HG02571 (cell line): ENCODE measurements around the gene TCEAL8.
"Not testable (repeated sequence)": the region's sequence is repeated elsewhere in the genome, so short reads cannot be mapped to it uniquely, and the experiment has no call there.

Source experiments
- ATAC-seq: cut with Tn5 transposase; IDR thresholded peaks from one replicate; pipeline ENCODE4 v1.9.1; 2021; ENCODE audit warnings: mild to moderate bottlenecking, moderate library complexity; ENCODE audit not compliant: unreplicated experiment

TCEAL8 gene

GRCh38 chrX:103254921-103255493, at the start of gene TCEAL8:
Gene TCEAL8, minus strand, starts transcription at chrX:103255155. Its CDS starts 1,176 bp downstream, at chrX:103253979.
- peak; percentile 95 for ATAC-seq

DNA sequence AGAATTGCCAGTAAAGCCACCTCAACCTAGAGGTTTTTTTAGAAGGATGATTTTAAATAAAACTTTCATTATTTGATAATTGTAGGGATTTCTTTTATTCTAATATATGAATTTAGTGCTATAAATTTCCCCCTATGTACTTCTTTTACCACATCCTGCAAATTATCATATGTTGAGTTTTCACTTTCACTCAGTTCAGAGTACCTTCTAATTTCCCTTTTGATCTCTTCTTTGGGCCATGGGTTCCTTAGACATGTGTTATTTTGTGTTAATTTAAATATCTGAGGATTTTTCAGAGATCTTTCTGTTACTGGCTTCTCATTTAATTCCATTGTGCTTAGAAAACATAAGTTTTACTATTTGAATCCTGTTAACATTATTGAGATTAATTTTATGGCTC, 49.8 kb upstream of the TCEAL8 start:
- ATAC-seq = no peak

- ATAC-seq = no peak
Observed at GRCh38 chrX:103293118-103293517, 38.2 kb upstream of the TCEAL8 start.

GRCh38 chrX:103279624-103280023, 24.7 kb upstream of the TCEAL8 start:
- no peak for ATAC-seq

GRCh38 chrX:103276581-103277002, 21.6 kb upstream of the TCEAL8 start, which contains the start of gene TCEAL5:
Gene TCEAL5, minus strand, starts transcription at chrX:103276750. Its CDS starts 2,187 bp downstream, at chrX:103274563.
- no peak for ATAC-seq

DNA sequence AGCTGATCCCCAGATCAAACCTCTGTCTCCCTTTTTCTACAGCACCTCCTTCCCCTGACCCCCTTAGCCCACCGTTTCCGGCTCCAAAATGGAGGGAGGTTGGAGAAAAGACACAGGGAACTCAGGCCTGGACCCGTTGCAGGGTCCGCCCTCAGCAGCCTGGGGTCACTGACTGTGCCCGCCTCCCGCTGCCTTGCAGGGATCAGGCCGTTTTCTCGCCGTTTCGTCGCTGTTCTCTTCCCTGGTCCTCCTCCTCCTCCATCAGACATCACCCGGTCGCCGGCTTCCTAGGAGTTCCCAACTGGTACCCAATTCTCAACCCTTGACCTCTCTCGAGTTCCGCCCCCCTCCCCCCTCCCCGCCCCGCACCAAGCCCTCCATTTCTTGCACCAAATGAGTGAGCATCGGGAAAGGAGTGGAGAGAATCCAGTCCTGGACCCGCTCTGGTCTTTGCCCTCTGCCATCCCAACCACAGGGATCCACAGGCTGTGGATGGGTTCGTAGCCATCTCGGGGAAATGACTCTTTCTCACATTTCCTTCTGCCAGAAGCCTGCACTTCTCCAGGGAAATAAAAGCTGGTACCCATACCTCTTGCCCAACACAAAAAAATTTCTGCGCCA, 21.1 kb upstream of the TCEAL8 start:
- no peak for ATAC-seq

GRCh38 chrX:103274284-103274683, 19.3 kb upstream of the TCEAL8 start:
- ATAC-seq = no peak

- ATAC-seq = no peak
Observed at GRCh38 chrX:103258275-103258674, 3.3 kb upstream of the TCEAL8 start.

- ATAC-seq = no peak
Observed at GRCh38 chrX:103256651-103257050, 1.7 kb upstream of the TCEAL8 start.

- ATAC-seq = no peak
Observed at GRCh38 chrX:103254171-103254824, 657 bp downstream of the TCEAL8 start.

- no peak for ATAC-seq
Observed at GRCh38 chrX:103253608-103254007, 1.3 kb downstream of the TCEAL8 start.

GRCh38 chrX:103250977-103251376, 4.0 kb downstream of the TCEAL8 start:
- no peak for ATAC-seq

GRCh38 chrX:103249805-103250204, 5.2 kb downstream of the TCEAL8 start:
- ATAC-seq = no peak

- ATAC-seq = no peak
Observed at GRCh38 chrX:103248553-103248952, 6.4 kb downstream of the TCEAL8 start.

DNA sequence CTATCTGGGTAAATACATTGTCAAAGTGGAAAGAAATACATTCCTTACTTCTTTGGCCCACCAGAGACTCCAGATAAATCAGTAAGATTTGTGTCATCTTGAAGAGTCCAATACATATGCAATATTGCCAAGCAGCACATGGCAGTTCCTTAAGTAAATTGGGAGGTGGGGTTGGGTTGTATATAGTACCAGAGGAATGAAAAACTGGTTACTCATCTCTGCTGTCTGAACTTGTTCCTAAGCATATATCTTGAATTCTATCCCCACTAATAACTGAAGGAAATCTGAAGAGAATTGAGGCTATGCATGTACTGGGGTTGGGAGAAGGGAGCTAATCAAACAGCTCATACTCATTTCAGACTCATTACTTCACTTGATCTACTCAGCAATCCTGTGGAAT, 14.8 kb downstream of the TCEAL8 start:
- ATAC-seq = no peak

GRCh38 chrX:103236296-103236695, 18.7 kb downstream of the TCEAL8 start:
- no peak for ATAC-seq

DNA sequence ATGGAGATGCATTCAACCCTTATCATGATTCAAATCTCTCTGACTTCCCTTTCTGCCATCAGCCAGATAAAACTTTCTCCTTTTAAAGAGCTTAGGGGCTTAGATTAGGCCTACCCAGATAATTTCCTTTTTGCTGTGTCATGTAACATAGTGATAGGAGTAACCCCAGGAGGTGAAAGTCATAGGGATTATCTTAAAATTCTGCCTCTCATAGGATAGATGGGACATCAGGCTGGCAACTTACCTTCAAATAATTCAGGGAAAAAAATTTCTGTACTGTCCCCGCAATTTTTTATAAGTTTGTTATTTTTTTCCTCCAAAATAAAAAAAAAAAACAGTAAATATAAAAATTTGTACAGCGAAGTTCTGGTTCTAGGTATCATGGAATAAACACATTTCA, 19.3 kb downstream of the TCEAL8 start:
- ATAC-seq = not testable (repeated sequence)

GRCh38 chrX:103234869-103235268, 20.1 kb downstream of the TCEAL8 start:
- no peak for ATAC-seq

DNA sequence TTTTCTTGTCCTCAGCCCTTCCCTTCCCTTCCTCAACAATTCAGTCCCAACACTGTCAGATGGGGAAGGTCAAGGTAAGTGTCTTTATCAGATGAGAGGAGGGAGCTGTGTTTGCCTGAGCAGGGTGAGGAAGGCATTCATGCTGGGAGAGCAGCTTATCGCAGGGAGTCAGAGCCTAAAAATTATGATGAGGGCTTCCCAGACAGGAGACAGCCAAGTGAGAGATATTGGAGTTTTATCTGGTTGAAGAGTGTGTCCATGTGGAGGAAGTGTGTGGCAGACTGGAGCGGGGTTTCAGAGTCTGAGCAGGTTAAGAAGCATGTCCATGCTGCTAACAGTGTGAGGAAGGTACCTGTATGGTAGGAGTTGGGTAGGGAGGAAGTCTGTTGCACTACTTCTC, 21.7 kb downstream of the TCEAL8 start:
- no peak for ATAC-seq

GRCh38 chrX:103225918-103226317, 29.0 kb downstream of the TCEAL8 start:
- ATAC-seq = not testable (repeated sequence)

GRCh38 chrX:103220511-103221323, 34.2 kb downstream of the TCEAL8 start:
- no peak for ATAC-seq
